NCI-H524 treated with DMSO at 0.1 percent for 48 hours (cell line): ENCODE data around the gene C3orf62.

Source experiments
- DNase-seq: peaks from one replicate; lab custom pipeline; 2025; lab: John Stamatoyannopoulos, UW

The C3orf62 gene

GRCh38 chr3:49276475-49277382, at the start of gene C3orf62:
TSS of gene C3orf62 (minus strand) at chr3:49277232. CDS start at chr3:49276872, 360 bp downstream.
- no peak for DNase-seq

DNA sequence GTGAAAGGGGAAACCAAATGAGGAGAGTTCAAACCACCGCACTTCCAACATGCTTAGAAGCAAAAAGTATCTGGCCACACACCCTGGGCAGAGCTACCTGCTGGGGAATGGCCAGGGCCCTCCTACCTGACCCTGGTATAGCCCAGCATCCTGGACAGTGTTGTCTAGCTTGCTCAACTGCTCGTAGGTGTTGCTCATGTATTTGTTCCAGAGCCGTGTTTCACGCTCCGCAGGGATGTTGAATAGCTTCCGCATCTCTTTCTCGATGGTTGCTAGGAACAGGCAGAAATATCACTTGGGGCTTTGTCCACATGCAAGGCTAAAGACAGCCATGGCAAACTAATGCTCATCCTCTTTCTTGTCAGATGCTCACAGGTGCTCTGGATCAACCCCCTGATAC, 47.7 kb upstream of the C3orf62 start:
- DNase-seq, result no peak

DNA sequence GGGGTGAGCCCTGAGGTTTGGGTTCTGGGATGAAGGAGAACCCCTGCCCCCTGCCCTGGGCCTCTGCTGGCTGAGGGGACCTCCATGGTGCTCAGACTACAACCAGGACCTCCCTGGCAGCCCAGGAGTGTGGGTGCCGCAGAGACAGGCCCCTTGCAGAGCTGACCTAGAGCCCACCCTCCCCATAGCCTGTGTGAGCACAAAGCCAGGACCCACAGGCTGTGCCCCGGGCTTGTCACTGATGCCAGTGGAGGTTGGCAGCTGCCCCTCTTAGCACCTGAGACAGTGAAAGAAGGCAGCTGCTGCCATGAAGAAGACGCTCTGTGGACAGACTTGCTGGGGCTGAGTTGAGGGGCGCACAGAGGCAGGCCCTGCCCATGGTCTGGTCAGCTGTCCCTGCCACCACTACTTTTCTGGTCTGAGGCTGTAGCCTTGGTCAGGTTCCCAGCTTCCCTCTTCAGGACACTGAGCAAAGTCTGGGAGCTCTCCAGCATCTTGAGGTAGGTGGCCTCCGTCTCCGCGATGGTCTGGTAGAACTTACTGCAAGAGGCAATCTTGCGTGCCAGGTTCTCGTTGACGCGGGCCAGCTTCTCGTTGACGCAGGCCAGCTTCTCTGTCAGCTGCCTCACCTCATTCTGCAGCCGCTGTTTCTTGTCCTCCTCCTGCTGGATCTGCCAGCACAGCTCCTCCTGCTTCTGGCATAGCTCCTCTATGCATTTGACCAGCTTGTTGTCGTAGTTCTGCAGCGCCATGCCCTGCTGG, 39.8 kb upstream of the C3orf62 start:
- no peak for DNase-seq

DNA sequence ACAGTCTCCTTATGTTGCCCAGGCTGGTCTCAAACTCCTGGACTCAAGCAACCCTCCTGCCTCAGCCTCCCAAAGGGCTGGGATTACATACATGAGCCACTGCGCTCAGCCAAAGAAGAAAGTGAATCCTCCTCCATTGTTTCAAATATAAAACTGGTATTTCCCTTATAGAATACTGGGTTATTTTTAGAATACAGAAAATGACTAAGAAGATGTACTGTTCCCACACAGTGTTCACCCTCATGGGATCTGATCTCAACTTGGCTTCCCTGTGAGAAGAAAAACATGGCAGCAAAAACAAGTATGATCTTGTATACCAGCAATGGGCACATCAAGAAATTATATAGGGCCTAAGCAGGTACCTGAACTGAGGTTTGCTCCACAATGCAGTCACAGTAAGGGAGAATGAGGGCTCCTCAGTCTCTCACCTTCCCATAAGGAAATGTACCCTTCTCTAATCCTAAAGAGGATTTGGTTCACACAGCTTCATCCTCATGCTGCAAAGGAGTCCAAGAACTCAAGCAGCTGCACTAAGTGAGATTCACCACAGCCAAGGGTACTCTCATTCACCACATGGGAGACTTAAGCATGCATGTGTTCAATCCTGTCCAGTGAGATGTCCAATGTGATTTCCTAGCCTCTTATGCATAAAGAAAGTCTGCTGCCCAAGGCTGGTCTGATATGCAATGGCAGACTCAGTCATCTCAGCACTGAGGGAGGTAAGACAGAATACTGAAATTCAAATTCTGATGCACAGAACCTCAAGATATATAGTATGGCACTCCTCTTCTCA, 37.1 kb upstream of the C3orf62 start:
- no peak for DNase-seq

DNA sequence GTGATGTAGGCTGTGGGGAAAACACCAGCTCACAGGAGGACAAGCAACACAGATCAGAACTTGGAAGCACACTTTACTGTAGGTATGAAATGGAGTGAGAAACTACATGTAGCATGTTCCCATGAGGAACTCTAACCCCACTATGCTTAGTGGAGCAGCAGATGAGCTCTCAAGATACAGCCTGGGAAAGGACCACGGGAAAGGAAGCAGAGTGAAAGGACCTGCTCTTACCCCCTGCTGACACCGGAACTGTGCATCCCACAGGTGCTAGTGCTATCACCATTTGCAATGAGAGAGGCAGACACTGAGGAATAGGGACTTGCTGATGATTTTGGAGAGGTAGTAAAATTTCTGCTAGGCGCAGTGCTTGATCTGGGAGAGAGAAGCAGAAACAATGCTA, 34.3 kb upstream of the C3orf62 start:
- DNase-seq, result no peak

DNA sequence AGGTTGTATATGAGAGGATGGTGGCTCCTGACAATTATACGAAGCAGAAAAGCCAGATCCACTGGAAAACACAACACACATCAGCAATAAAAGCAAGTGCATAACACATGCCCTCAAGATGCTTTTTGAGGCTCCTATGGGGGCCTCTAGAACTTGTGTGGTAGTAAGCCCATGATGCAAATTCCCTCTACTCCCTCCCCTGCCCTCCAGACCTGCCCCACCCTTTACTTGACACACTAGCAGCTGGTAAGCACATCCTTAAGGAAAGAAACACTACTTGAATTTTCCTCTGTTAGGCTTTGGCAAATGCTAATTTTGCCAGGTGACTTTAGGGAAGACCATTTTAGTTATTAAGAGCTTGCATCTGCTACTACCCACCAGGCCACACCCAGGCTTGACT, 33.6 kb upstream of the C3orf62 start:
- no peak for DNase-seq

DNA sequence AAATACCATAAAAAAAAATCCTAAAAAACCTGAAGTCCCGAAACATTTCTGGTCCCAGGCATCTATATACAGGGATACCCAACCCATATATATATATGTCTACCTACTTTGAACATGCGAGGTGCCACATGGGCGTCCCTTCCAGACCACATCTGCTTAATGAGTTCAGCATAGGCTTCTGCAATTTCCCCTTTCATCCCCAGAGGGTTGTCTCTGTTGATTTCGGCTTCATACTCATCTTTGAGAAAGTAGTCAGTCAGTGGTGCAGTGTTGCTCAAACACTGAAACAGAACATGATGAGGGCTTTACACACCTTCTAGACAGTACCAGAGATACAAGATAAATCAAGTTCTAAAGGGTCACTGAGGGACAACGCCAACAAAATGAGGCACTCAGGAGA, 28.6 kb upstream of the C3orf62 start:
- DNase-seq, result no peak

DNA sequence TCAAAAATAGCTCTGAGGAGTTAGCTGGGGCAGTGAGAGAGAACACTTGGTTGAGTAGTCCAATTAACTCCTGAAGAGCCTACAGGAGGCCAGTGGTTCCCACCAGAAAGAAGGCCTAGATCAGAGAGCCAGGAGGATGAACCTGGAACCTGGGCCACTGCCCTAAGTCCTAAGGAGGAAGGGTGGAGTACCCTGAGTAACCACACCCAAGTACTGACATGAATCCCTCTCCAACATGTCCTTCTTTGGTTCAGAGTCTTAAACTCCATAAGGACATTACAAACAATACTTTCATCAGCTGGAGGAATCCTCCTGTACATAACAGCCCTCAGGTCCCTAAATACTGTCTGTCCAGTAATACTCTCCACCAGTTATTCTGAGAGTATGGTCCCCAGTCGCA, 25.6 kb upstream of the C3orf62 start:
- DNase-seq, result no peak

GRCh38 chr3:49300595-49300994, 23.6 kb upstream of the C3orf62 start:
- no peak for DNase-seq

DNA sequence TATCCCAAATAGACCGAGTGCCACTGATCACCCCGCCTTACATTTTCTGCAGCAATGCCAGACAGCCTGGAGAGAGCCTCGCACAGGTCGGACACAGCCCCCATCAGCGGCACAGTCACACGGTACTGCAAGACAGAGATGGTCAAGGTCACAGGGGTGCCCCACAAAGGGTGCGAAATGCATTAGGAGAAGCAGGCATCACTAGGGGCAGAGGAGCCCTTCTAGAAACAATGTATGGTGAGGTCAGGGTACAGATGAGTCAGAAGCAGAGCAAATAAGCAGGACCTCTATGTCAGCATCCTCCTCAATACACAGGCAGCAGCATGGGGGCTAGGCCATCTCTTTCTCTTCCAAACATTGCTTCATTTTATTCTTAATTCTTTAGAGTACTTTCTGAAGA, 21.5 kb upstream of the C3orf62 start:
- DNase-seq, result no peak

DNA sequence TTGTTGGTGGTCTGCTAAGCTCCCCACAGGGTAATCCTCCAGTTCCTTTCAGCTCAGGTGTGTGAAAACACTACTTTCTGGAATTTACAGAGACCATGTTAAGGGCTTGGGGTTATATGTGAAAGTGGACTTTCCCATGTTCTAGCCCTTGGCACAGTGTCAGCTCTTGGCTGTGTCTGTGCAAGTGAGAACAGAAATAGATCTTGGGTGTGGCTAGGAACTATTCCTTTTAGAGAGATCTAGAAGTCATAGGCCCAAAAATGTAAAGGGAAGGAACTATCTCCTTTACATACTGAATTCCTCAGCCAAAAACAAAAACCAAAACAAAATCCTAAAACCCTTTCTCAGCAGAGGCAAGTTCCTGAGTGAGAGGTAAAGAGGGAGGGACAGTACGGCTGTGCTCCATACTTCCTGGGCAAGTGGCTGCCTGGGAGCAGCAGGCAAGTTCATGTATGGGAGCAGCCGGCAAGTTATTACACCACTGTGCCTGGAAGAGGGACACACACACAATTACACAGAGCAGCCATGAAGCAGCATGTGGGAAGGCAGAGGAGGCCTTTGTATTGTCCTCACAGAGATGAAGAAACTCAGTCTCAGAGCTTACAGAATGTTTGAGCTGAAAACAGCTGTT, 19.9 kb upstream of the C3orf62 start:
- DNase-seq, result no peak

GRCh38 chr3:49295489-49296058, 18.5 kb upstream of the C3orf62 start:
- peak; percentile 16 for DNase-seq

DNA sequence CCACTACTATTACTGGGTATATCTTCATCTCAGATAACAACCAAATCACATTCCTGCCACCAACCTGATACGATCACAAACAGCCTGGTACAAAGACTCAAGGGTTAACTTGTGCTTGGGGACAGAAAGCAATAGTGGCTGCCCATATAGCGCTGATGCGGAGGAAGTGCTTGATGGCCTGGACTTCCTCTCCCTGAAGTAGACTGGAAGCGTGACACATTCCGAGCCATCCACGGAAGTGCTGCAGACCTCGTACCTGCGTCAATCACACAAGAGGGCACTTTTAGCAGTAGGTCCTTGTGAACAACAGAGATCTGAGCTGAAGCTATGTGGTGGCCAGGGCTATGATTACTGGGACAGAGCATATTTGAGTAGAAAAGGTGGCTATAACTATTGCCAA, 17.3 kb upstream of the C3orf62 start:
- no peak for DNase-seq

DNA sequence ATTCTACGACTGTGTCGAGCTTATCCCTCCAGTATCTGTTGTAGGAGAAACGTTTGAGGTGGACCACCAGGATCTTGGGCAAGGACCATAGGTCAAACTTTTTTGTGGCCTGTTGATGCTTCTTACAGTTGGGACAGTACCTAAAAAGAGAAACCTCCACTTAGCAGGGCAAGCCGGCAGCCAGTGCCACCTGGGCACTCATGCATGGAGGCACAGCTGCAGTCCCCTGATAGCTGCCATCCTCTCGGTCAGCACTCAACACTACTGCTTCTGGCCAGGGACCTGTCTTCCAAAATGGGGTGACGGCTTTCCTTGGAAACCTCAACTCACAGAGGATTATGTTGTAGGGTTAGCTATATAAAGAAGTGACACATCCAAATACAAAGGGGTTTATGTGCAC, 7.0 kb upstream of the C3orf62 start:
- no peak for DNase-seq

GRCh38 chr3:49279376-49279775, 2.3 kb upstream of the C3orf62 start:
- no peak for DNase-seq

DNA sequence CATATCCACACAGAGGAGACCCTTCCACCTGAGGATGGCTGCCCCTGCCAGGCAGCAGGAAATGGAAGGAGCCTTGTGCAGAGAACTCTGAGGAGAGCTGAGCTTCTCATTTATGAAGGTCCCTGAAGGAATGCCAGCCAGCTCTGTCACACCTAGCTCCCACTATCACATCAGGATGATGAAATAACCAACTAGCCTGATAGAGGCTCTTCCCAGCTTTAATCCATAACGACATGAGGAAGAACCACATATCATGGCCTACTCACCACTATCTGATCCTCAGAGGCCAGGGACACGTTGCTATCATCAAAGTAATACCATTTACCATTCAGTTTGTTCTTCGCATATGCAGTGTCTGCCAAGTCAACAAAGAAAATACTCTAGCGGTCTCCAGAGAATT, 1.5 kb upstream of the C3orf62 start:
- no peak for DNase-seq

GRCh38 chr3:49277383-49277775, 347 bp upstream of the C3orf62 start:
- DNase-seq, result no peak

DNA sequence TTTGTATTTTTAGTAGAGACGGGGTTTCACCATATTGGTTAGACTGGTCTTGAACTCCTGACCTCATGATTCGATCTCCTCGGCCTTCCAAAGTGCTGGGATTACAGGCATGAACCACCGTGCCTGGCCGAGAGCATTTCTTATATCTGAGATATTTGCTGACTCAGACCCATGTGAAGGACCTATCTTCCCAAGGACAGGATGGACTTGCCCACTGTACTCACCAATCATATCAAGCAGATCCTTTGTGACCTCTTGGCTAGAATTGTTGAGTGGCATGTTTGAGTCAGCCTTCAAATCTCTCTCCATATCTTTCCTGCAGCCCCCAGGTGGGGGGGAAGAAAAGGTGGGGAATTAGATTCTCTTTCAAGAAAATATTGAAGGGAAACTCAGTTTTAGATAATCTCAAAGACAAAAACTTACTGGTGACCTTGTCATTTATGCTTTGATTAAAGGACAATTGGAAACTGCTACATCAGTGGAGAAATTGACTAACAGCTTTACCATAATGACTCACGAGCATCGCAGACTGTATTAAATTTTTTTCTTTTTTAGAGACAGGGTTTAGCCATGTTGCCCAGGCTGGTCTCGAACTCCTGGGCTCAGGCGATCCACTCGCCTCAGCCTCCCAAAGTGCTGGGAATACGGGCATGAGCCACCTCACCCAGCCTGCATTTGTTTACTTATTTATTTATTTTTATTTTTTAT, 3.1 kb downstream of the C3orf62 start:
- DNase-seq, result no peak

- no peak for DNase-seq
Observed at GRCh38 chr3:49271047-49271446, 6.0 kb downstream of the C3orf62 start.

DNA sequence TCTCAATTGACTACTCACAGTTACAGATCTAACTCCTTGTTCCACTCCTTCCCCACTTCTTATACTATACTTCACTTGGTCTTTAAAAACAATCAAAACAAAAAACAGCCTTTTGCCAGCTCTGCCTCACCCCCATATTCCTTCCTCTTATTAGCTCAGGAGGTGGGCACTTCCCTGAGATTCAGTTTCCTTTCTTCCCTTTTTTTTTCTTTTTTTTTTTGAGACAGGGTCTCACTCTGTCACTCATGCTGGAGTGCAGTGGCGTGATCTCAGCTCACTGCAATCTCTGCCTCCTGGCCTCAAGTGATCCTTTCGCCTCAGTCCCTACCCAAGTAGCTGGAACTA, 6.9 kb downstream of the C3orf62 start:
- DNase-seq, result no peak
